GDM1 (cell line): ENCODE measurements around the gene PDHX.

Experiments
- DNase-seq: peaks from one replicate; lab custom pipeline; 2025; lab: John Stamatoyannopoulos, UW

PDHX gene

DNA sequence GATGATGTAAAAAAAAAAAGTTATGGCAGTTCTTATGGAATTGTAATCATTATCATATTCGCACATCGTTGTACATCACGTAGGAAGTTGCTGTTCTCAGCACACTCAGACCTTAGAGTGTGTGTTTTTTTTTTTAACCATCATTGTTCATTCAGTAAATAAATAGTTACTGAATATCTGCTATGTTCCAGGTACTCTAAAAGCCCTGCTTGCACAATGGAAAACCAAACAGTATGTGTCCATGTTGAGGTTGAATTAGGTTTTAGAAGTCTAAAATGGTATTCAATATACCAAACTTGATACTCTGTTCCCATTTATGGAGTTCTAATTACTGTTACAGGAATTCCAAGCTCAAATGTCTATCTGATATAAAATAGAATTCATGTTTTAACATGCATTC is 41.2 kb downstream of the PDHX start:
- no peak for DNase-seq

DNA sequence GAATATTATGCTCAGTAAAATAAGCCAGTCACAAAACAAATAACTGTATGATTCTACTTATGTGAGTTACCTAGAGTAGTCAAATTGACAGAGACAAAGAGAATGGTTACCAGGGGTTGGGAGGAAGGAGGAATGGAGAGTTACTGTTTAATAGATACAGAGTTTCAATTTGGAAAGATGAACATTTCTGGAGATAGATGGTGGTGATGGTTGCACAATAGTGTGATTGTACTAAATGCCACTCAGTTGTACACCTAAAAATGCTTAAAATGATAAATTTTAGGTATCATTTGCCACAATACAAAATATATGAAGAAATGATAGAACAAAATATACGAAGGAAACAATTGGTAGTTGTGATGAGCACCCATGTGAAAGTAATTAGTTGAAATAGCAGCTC is 43.4 kb downstream of the PDHX start:
- DNase-seq, result no peak

DNA sequence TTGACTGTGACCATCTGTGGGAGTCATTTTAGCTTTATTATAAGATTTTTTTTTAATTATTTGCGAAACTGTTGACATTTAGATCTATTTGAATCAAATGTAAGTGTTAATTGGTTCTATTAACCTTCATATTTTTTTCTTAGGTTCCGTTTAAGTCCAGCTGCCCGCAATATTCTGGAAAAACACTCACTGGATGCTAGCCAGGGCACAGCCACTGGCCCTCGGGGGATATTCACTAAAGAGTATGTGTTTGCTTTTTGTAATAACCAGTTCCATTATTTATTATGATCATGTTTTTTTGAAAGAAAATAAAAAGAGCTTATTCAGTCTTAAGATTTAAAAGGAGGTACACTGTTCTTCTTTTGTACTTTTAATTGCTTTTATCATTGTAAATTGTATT is 43.9 kb downstream of the PDHX start:
- DNase-seq, result no peak

DNA sequence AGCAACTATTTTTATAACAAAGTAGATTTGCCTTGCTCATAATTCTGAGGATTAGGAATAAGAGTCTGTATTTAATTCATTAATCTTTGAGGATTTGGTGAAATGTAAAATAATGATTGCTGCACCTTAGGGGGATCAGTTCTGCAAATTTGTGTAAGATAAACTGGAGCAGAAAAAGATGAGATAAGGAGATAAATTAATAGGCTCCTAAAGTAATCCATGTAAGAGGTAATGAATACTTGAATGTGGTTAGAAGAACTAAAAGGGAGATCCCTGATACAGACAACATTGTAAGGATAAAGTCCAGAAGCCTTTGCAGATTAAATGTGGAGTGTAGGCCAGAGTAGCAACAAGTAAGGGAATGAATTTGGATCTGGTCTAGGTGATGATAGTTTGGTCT is 45.6 kb downstream of the PDHX start:
- no peak for DNase-seq

DNA sequence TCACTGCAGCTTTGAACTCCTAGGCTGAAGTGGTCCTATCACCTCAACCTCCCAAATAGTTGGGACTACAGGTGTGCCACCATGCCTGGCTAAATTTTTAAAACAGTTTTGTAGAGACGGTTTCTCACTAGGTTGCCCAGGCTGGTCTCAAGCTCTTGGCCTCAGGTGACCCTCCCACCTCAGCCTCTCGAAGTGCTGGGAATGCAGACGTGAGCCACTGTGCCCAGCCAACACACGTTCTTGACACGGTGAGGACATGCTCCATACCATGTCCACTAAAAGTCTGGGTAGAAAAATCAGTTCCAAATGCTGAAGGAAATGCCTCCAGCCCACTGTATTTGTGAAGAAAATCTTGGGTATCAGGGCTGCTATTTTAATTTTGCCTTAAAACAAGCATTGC is 46.9 kb downstream of the PDHX start:
- DNase-seq, result no peak

DNA sequence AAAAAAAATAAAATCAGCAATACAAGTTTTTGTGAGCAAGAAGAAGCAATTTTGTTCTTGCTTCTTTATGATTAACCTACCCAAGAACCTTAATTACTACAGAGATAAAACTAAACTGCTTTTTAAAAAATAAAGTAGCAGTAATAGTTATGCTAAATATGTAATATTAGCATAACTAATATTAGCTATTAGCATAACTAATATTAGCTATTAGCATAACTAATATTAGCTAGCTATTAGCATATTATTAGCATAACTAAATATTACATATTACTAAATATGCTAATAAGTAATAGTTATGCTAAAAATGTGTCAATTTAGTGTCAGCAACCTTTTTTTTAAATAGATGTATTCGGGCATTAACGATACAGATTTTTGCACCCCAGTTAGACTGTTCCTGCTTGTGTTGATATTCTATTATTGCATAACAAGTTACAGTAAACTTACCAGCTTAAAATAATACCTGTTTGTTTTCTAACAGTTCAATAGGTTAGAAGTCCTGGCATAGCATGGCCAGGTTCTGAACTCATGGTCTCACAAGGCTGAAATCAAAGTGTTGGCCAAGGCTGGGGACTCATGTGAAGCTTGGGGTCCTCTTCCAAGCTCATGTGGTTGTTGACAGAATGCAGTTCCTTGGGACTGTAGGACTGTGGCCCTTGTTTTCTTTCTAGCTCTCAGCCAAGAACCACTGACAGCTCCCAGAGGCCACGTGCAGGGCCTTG is 48.4 kb downstream of the PDHX start:
- no peak for DNase-seq

DNA sequence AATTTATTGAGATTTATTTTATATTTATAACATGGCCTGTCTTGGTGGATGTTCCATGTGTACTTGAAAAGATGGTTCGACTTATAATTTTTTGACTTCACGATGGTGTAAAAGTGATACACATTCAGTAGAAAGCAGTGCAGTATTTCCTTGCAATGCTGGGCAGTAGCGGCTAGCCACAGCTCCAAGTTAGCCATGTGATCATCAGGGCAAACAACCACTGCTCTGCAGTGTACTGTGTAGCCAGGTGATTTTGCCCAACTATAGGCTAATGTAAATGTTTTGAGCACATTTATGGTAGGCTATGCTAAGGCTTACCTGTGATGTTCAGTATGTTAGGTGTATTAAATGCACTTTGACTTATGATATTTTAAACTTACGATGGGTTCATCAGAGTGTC is 52.4 kb downstream of the PDHX start:
- DNase-seq, result no peak

DNA sequence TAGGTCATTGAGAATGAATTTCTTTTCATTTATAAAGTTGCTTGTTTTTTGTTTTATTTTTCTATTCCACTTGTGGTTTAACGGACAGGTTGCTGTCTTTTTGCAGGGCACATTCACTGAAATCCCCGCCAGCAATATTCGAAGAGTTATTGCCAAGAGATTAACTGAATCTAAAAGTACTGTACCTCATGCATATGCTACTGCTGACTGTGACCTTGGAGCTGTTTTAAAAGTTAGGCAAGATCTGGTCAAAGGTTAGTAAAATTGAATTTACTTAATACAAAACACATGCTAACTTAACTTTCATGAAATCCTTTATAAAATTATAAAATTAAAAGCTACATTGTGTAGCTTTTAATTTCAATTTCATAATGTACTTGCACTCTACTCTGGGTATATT is 53.6 kb downstream of the PDHX start:
- DNase-seq, result no peak

DNA sequence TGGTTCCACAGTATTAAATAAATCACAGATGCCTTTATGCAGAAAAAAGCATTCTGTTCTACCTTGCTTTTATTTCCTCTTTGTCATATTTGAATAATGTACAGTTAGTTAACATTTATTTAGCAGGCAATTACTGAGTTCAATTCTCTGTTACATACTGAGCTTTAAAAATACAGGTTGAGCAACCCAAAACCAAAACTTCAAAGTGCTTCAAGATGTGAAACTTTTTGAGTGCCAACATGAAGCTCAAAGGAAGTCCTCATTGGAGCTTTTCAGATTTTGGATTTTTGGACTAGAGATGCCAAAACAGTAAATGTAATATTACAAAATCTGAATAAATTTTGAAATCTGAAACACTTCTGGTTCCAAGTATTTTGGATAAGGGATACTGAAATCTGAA is 54.1 kb downstream of the PDHX start:
- DNase-seq, result no peak

DNA sequence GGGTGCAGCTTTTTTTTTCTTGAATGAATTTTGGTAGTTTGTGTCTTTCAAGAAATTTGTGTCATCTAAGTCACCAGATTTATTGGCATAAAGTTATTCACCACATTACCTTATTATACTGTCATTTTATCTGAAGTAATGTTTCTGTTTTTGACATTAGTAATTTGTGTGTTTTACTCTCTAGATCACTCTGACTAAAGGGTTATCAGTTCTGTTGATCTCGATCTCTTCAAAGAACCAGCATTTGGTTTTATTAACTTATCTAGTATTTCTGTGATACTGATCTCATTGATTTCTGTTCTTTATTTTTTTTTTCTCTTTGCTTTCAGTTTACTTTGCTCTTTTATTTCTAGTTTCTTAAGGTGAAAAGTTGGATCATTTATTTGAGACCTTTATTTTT is 55.5 kb downstream of the PDHX start:
- no peak for DNase-seq

DNA sequence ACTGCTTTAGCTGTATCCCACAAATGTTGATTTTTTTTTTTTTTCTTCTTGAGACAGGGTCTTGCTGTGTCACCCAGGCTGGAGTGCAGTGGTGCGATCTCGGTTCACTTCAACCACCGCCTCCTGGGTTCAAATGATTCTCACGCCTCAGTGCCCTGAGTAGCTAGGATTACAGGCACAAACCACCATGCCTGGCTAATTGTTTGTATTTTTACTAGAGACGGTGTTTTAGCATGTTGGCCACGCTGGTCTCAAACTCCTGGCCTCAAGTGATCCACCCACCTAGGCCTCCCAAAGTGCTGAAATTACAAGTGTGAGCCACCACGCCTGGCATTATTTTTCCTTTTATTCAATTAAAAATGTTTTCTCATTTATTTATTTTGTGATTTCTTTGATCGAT is 55.9 kb downstream of the PDHX start:
- DNase-seq, result no peak

DNA sequence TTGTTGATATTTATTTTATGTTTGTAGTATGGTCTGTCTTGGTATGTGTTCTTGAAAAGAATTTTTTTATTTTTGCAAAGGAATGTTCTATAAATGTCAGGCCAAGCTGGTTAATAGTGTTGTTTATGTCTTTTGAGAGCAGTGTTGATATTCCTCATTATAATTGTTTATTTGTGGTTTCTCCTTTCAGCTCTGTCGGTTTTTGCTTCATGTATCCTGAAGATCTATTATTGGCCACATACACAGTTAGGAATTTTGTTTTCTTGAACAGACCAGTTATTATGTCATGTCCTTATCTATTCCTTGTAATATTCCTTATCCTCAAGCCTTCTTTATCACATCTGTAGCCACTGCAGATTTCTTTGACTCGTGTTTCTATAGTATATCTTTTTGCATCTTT is 56.5 kb downstream of the PDHX start:
- no peak for DNase-seq

DNA sequence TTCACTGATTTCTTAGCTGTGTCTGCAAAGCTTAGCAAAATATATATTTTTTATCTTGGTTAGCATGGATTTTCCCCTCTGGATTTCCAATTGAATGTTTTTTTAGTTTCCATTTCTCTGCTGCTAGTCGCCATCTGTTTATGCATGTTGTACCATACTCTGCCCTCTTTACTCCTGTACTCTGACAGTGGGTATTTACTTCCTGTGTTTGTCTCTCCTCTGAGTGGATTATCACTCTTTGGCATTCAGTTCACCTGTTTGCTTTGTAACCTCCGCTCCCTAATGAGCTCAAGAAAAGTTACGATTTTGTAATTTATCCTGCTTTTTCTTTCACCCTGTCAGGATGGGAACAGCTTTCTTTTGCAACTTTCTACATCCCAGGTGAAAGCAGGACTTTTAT is 59.1 kb downstream of the PDHX start:
- DNase-seq, result no peak

DNA sequence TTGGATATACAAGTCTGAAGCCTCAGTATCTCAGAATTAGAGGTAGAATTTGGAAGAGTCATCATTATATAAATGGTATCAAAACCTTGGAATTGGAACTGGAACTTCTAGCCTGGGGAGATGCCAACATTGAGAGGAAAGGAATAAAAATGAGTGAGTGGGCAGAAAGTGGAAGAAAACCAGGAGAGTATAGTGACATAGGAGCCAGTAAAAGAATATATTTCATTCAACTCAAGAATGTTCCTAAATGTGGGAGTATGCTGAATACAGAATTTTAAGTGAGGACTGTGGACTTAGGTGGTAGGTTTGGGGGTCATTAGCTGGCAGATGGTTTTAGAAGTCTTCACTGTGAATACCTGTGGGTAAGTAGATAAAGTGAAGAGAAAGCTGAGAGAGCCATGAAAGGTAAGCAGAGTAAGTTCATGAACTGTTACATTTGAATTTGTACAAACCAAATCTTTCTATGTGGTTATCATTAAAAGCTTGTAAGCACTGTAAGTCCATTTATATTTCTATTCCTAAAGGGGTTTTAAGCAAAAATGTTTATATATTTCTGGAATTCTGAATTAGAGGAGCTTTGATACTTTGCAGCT is 60.2 kb downstream of the PDHX start:
- DNase-seq, result no peak

DNA sequence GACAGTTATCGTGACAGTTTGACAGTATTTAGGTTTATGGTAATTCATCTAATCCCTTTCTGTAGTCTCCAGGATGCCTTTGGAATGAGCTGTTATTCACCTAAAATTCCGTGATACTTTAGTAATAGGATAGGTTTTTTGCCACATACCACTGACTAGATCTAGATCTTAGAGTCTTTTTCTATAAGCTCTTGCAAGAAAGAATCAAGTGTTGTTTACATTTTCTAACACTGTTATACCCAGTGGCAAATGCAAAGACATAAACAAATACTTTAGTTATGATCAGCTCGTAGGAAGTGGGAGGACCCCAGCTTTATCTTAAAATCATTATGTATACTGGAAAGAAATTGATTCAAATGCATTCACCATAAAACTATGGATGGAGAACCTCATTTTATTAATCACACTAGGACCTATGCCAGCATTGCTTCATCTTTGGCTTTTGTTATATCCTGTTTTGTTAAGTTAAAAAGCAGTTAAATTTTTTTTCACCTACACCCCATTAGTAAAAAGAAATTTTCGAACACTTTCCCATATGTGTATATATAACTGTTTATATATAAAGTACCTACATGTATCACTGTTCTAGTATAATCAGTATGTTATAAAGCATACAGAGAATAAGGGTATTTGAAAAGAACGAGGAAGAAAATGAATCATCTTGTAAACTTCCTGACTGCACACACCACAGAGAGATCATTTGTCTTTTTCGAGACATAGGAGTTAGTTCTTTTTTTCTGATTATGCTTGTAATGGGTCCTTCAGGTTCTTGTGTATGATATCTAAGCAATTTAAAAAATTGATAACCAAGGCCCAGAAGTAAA is 60.9 kb downstream of the PDHX start:
- DNase-seq, result no peak

DNA sequence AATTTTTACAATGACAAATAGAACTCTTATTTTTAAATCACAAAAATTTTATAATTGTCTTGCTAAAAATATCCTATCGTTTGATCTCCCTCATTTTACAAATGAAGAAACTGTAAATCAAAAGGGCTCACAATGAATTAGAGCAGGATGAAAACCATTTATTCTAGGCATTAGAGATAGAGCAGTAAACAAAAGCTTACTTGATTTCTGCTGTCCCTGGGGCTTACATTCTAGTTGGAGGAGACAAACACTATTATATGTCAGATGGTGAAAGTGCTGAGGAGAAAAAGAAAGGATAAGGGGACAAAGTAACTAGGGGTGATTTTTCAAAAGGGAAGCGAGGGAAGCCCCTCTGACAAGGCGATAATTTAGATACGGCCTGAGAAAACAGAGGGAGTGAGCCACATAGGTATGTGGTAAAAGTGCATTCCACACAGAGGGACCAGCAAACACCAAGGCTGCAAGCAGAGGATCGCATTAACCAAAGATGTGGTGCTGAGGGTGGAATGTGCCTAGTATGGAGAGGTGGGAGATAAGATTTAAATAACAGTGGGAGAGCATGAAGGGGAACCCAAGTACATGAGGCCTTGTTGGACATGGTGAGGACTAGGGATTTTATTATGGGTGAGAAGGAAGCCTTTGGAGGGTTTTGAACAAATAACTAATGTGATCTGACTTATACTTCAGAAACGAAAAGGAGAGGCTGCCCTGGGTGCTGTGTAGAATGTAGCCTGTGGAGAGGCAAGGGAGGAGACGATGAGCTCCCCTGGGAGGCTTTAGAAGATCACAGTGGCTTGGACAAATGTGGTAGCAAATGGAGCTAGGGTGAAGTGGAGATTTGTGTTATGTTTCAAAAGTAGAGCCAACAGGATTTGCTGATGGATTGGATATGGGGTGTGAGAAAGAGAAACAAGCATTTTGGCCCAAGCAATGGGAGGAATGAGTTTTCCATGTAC is 62.1 kb downstream of the PDHX start:
- no peak for DNase-seq

DNA sequence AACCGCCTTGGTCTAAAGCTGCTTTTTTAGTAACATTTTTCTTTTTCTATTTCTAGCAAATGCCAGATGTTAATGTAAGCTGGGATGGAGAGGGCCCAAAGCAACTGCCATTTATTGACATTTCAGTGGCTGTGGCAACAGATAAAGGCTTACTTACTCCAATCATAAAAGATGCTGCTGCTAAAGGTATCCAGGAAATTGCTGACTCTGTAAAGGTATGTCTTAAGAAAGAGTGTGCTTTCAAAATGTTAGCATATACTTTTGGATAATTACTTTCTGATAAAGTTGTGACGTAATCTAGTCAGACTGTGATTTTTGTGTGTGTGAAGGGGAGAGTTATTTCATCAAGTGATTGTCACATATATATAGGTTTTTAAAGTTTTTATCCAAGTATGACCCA is 68.1 kb downstream of the PDHX start:
- no peak for DNase-seq

DNA sequence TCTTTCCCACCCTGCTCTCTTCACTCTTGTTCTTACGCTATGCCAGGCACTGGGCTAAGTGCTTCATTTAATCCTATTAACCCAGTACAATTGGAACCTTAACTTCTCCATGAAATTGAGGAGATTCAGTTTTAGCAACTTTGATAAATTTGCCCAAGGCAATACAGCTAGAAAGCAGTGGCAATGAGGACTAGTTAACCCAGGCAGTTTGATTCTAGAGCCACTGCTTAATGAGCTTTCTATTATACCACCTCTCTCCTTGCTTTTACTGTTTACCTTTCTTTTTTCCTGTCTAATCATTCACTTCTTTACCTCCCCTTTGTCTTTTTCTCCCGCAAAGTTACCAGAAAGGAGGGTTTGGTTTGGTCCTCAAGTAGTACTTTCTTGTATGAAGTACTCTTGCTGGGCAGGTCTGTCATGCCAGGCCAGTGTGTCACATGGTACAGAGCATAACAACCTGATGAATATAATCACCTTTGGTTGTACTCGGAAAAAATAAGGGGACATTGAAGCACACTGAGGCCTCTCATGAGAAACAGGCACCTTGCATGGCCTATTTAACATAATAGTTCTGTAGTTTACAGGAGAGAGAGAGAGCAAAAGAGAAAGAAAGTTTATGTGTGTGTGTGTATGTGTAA is 70.6 kb downstream of the PDHX start:
- no peak for DNase-seq

DNA sequence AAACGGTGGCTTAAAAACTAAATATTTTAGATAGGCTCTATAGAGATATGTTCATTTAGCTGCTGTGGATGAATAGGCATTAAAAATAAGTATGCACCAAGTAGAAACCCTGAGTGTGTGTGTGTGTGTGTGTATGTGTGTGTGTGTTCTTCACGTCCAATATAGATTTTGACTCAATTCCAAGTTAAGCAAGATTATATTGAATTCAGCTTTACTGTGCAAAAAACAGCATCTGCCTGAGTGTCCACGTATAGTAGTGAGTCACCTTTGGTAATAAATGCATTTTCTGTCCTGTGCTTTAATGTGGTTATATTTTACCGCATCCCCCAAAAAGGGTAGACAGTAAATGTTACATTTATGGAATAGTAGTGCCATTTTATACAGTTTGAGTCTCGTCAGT is 71.2 kb downstream of the PDHX start:
- no peak for DNase-seq

DNA sequence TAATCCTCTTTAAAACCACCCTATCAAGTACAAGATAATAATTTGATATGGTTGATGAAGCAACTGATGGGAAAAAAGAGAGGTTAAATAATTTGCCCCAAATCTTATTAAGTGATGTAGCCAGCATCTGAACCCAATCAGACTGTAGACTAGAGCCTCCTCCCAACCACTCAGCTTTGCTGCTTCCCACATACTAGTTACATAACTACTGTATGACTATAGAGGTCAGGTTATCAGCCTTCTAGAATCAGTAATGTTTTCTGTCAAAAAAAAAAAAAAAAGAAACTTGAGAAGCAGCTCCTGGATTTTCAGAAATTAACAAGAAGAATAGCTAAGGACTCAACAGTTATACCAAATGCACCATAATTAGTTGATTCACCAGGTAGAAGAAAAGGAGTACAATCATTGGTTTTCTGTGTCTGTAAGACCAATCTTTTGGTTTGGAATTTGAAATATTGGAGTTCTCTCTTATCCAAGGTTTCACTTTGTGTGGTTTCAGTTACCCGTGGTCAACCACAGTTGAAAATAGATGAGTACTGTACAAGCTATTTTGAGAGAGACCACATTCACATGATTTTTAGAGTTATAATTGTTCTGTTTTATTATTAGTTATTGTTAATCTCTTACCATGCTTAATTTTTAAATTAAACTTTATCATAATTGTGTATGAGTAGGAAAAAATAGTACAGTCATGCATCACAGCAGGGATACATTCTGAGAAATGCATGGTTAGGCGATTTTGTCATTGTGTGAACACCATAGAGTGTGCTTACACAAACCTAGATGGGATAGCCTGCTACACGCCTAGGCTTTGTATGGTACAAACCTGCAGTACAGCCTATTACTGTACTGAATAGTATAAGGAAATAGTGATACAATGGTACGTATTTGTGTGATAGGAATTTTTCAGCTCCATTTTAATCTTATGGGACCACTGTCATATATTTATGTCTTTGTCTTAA is 72.2 kb downstream of the PDHX start:
- DNase-seq, result peak; percentile 5

DNA sequence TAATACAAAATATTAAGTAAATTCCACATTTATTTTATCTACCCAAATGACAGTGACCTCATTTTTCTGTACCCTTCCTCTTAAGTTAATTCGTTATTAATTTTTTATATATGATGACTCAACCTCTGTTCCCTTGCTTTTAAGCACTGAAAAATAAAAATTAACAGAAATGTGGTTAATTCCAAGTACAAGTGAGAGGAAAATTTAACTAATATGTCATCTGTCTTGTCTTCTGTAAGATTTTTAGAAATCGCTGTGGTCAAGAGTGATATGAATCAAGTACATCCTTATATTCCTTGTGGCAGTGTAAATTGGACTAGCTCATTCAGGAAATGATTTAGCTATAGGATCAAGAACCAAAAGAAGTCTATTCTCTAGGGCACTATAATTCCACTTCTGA is 74.5 kb downstream of the PDHX start:
- no peak for DNase-seq
